Measurements from ENCODE around the gene ATCAY. TPM values are rescaled to one million over a fixed set of nuclear protein-coding genes. Genes with fewer than 3 reads are reported as not detected.
A peak's percentile ranks its signal among the peaks of the same experiment; 100 is the strongest.

ATCAY gene
- total and polyA plus RNA-seq, 2 of the 4 experiments (the other 2 are of a cell fraction): 0.31 to 0.36 TPM

GRCh38 chr19:3923912-3924311, 43.4 kb downstream of the ATCAY start:
- in situ Hi-C loops (cut with MboI; ENCODE audit: low sequenced_read_pairs): no loop called here
- Histone ChIP-seq H2AK5ac (ENCODE audit: low read depth, low read length) (no peak overlapping the region), H3K23ac (ENCODE audit: low read depth, low read length) (no peak overlapping the region), H3K36me3 (ENCODE audit: control insufficient read depth, insufficient read depth, low read length) (no peaks in the 10 kb centered on the region), H4K91ac (ENCODE audit: insufficient read depth, low read depth, low read length) (no peak overlapping the region), H3K4me2 (ENCODE audit: low read depth, low read length) (no peak overlapping the region), H3K27ac (ENCODE audit: insufficient read depth, low read length) (no peak overlapping the region), H4K8ac (ENCODE audit: low read depth in 2 of 2, low read length in 2 of 2) (no peak overlapping the region), H2BK120ac (ENCODE audit: low read depth, low read length) (no peak overlapping the region), H3K18ac (ENCODE audit: low read depth, low read length) (no peak overlapping the region), H4K20me1 (ENCODE audit: insufficient read depth, low read length) (no peaks in the 10 kb centered on the region; the same call in 1 of the 2 replicates), H4K5ac (ENCODE audit: low read depth, low read length) (no peak overlapping the region), H3K4me1 (ENCODE audit: control insufficient read depth, insufficient read depth, low read length) (no peaks in the 10 kb centered on the region), H2BK5ac (ENCODE audit: low read depth, low read length, poor library complexity, severe bottlenecking) (peak overlapping the region; percentile 26), H3K56ac (ENCODE audit: extremely low read depth, insufficient read depth, low read length) (no peak overlapping the region), H3K9me1 (ENCODE audit: insufficient read depth, low read length) (no peaks in the 10 kb centered on the region), H3K14ac (replicated peaks; ENCODE audit: low read depth, low read length) (no peak overlapping the region), H2BK20ac (ENCODE audit: low read depth, low read length) (no peak overlapping the region), H3K9ac (ENCODE audit: low read depth, low read length) (no peak overlapping the region), H2AK9ac (replicated peaks; ENCODE audit: low read depth, low read length, poor library complexity) (no peak overlapping the region), H3K4ac (ENCODE audit: low read depth, low read length) (no peak overlapping the region), H2AFZ (replicated peaks; ENCODE audit: low read length, poor library complexity) (no peak overlapping the region), H3K27me3 (ENCODE audit: control insufficient read depth, insufficient read depth, low read length) (peaks cover 7% of the 10 kb centered on the region), H3K9me3 (ENCODE audit: control insufficient read depth, insufficient read depth, low read length) (peaks cover 5% of the 10 kb centered on the region; the same call in 1 of the 2 replicates), H2BK15ac (ENCODE audit: low read depth, low read length) (no peak overlapping the region), H3K79me1 (ENCODE audit: low read depth in 1 of 2, low read length in 2 of 2) (no peaks in the 10 kb centered on the region), H3K4me3 (ENCODE audit: insufficient read depth, low read depth, low read length) (no peak overlapping the region)
- ATAC-seq (ENCODE audit: low read depth) (no peak), DNase-seq (no peak)
- intact Hi-C loops (cut with micrococcal nuclease): no loop called here
- no TSS peak for BruUV-seq (replicated peaks)
- 29% methylated on average over 1 of the region's 1 CpG; no CpG with 5 or more reads in 1 of the 2 experiments for WGBS, 2 experiments (ENCODE audit: extremely low coverage in 2 of 2, insufficient read length in 1 of 2)
- dilution Hi-C loops (cut with HindIII; ENCODE audit: low sequenced_read_pairs, unreplicated experiment): no loop called here
- ChIA-PET POLR2A (ENCODE audit: unreplicated experiment) (no interaction called here), CTCF (no interaction called here)
- no peak for TF ChIP-seq ELK1 (IDR thresholded peaks at IDR 0.05; ENCODE audit: borderline replicate concordance, low read depth, low read length)
- no peak for TF ChIP-seq SMC3 (IDR thresholded peaks at IDR 0.05; ENCODE audit: low read depth, low read length)
- no peak for TF ChIP-seq MXI1 (IDR thresholded peaks at IDR 0.05; ENCODE audit: borderline replicate concordance, low read depth, low read length)
- TF ChIP-seq CTCF (conservative IDR thresholded peaks at IDR 0.05; ENCODE audit: low read depth, low read length): no peak
- TF ChIP-seq FOS (IDR thresholded peaks at IDR 0.05; ENCODE audit: low read depth, low read length): no peak
- no peak for TF ChIP-seq MAFK (IDR thresholded peaks at IDR 0.05; ENCODE audit: low read depth, low read length)
- TF ChIP-seq BHLHE40 (IDR thresholded peaks at IDR 0.05; ENCODE audit: low read depth, low read length): no peak
- TF ChIP-seq USF2 (IDR thresholded peaks at IDR 0.05; ENCODE audit: low read depth, low read length): no peak
- TF ChIP-seq POLR2A (IDR thresholded peaks at IDR 0.05; ENCODE audit: low read depth, low read length): no peak
- no peak for TF ChIP-seq RFX5 (IDR thresholded peaks at IDR 0.05; ENCODE audit: low read depth, low read length)
- no peak for TF ChIP-seq CEBPB (IDR thresholded peaks at IDR 0.05; ENCODE audit: low read depth, low read length)
- TF ChIP-seq MAZ (IDR thresholded peaks at IDR 0.05; ENCODE audit: borderline replicate concordance, low read depth, low read length): no peak
- TF ChIP-seq NFE2L2 (IDR thresholded peaks at IDR 0.05; ENCODE audit: low read depth, low read length): no peak
- TF ChIP-seq RAD21 (IDR thresholded peaks at IDR 0.05; ENCODE audit: low read length): no peak
- TF ChIP-seq CHD1 (IDR thresholded peaks at IDR 0.05; ENCODE audit: low read depth, low read length): no peak
